Neural cell (in vitro differentiated cells): ENCODE measurements around the gene EVL. TPM values are rescaled to one million over a fixed set of nuclear protein-coding genes. Genes with fewer than 3 reads are reported as not detected.

Experiments used
- H2AFZ ChIP-seq: fragments of 200-600, 300-800 bp; sonication (generic), shearing (Covaris generic); 2 replicates; pipeline ENCODE4 v1.6.0; 2014; ENCODE audit warnings: low read depth, mild to moderate bottlenecking, antibody characterized with exemption, low read length, moderate library complexity
- H3F3A ChIP-seq: fragments of 200-600 bp; shearing (Covaris generic); 2 replicates; pipeline ENCODE4 v1.6.1; 2016; ENCODE audit warnings: mild to moderate bottlenecking, moderate library complexity, mixed read lengths, antibody characterized with exemption, low read length; ENCODE audit not compliant: insufficient read depth, poor library complexity, severe bottlenecking
- H3K27ac ChIP-seq: fragments of 200-600, 300-800 bp; sonication (generic), shearing (Covaris generic); 2 replicates; pipeline ENCODE4 v1.5.1; 2014; ENCODE audit warnings: mild to moderate bottlenecking, low read length, moderate library complexity
- H3K27me3 ChIP-seq: fragments of 300-800, 200-600 bp; sonication (generic), shearing (Covaris generic); 2 replicates; pipeline ENCODE4 v1.6.0; 2014; ENCODE audit warnings: mild to moderate bottlenecking, low read depth, low read length, moderate library complexity; ENCODE audit not compliant: insufficient read depth
- H3K36me3 ChIP-seq: fragments of 300-800, 200-600 bp; sonication (generic), shearing (Covaris generic); 2 replicates; pipeline ENCODE4 v1.5.1; 2014; ENCODE audit warnings: mild to moderate bottlenecking, antibody characterized with exemption, low read length, moderate library complexity; ENCODE audit not compliant: insufficient read depth
- H3K4me2 ChIP-seq: fragments of 300-800, 200-600 bp; sonication (generic), shearing (Covaris generic); 2 replicates; pipeline ENCODE4 v1.6.0; 2014; ENCODE audit warnings: mild to moderate bottlenecking, low read length
- H3K4me3 ChIP-seq: fragments of 300-800, 200-600 bp; sonication (generic), shearing (Covaris generic); 2 replicates; pipeline ENCODE4 v1.5.1; 2014; ENCODE audit warnings: mild to moderate bottlenecking, low read length, moderate library complexity
- H3K79me2 ChIP-seq: fragments of 200-600 bp; shearing (Covaris generic); replicated peaks from 2 replicates; pipeline ENCODE4 v1.6.0; 2014; ENCODE audit warnings: mild to moderate bottlenecking, low read length, moderate library complexity; ENCODE audit not compliant: insufficient read depth
- H3K9ac ChIP-seq: fragments of 300-800, 200-600 bp; sonication (generic), shearing (Covaris generic); 2 replicates; pipeline ENCODE4 v1.6.1; 2016; ENCODE audit warnings: mild to moderate bottlenecking, low read length, mixed read lengths
- H3K9me2 ChIP-seq: fragments of 200-600 bp; shearing (Covaris generic); 2 replicates; pipeline ENCODE4 v1.6.1; 2016; ENCODE audit warnings: mild to moderate bottlenecking, low read length, mixed read lengths; ENCODE audit not compliant: insufficient read depth
- H3K9me3 ChIP-seq: fragments of 200-600, 300-800 bp; sonication (generic), shearing (Covaris generic); 2 replicates; pipeline ENCODE4 v1.6.1; 2016; ENCODE audit warnings: mild to moderate bottlenecking, mixed run types, low read length, moderate library complexity, mixed read lengths
- H4K20me1 ChIP-seq: fragments of 200-600 bp; shearing (Covaris generic); 2 replicates; pipeline ENCODE4 v1.6.1; 2016; ENCODE audit warnings: mild to moderate bottlenecking, mixed run types; ENCODE audit not compliant: insufficient read depth
- CTCF ChIP-seq: fragments of 450-650 bp; IDR thresholded peaks from 2 replicates; pipeline ENCODE4 v1.5.1; 2014; ENCODE audit warnings: antibody characterized with exemption, mild to moderate bottlenecking, moderate library complexity; ENCODE audit not compliant: poor library complexity, severe bottlenecking
- EP300 ChIP-seq: fragments of 450-650 bp; conservative IDR thresholded peaks from 2 replicates; pipeline ENCODE4 v1.6.1; 2014; ENCODE audit warnings: antibody characterized with exemption, mild to moderate bottlenecking, moderate library complexity; ENCODE audit not compliant: poor library complexity, severe bottlenecking
- EZH2 ChIP-seq: fragments of 200-600, 300-800 bp; shearing (Covaris generic), sonication (generic); IDR thresholded peaks from 2 replicates; pipeline ENCODE4 v1.6.1; 2014; ENCODE audit warnings: antibody characterized with exemption, low read length, borderline replicate concordance, mild to moderate bottlenecking; ENCODE audit not compliant: insufficient read depth, poor library complexity, severe bottlenecking
- MXI1 ChIP-seq: fragments of 450-650 bp; conservative IDR thresholded peaks from 2 replicates; pipeline ENCODE4 v1.6.1; 2014; ENCODE audit warnings: antibody characterized with exemption, mild to moderate bottlenecking; ENCODE audit not compliant: poor library complexity, severe bottlenecking
- POLR2AphosphoS5 ChIP-seq: IDR thresholded peaks from 2 replicates; pipeline ENCODE4 v1.6.1; 2012
- RAD21 ChIP-seq: fragments of 450-650 bp; conservative IDR thresholded peaks from 2 replicates; pipeline ENCODE4 v1.6.1; 2014; ENCODE audit warnings: antibody characterized with exemption, mild to moderate bottlenecking, moderate library complexity
- SMC3 ChIP-seq: fragments of 450-650 bp; conservative IDR thresholded peaks from 2 replicates; pipeline ENCODE4 v1.6.1; 2014; ENCODE audit warnings: antibody characterized with exemption, mild to moderate bottlenecking, moderate library complexity; ENCODE audit not compliant: poor library complexity
- TAF1 ChIP-seq: IDR thresholded peaks from 2 replicates; pipeline ENCODE4 v1.6.1; 2012; ENCODE audit warnings: low read depth
- polyA plus RNA-seq: library from polyadenylated mRNA; depleted of rRNA; stranded (reverse); fragments of >200 nt; gene quantifications from 2 replicates; pipeline ENCODE4 v1.2.3, GENCODE V29; 2014
- TF ChIP-seq, protein P1 (sequence below): IDR thresholded peaks from 2 replicates; pipeline ENCODE4 v1.6.1; 2012; ENCODE audit warnings: borderline replicate concordance

The EVL gene
- polyA plus RNA-seq, 1 donor from 2014 or later, result 387 TPM

DNA sequence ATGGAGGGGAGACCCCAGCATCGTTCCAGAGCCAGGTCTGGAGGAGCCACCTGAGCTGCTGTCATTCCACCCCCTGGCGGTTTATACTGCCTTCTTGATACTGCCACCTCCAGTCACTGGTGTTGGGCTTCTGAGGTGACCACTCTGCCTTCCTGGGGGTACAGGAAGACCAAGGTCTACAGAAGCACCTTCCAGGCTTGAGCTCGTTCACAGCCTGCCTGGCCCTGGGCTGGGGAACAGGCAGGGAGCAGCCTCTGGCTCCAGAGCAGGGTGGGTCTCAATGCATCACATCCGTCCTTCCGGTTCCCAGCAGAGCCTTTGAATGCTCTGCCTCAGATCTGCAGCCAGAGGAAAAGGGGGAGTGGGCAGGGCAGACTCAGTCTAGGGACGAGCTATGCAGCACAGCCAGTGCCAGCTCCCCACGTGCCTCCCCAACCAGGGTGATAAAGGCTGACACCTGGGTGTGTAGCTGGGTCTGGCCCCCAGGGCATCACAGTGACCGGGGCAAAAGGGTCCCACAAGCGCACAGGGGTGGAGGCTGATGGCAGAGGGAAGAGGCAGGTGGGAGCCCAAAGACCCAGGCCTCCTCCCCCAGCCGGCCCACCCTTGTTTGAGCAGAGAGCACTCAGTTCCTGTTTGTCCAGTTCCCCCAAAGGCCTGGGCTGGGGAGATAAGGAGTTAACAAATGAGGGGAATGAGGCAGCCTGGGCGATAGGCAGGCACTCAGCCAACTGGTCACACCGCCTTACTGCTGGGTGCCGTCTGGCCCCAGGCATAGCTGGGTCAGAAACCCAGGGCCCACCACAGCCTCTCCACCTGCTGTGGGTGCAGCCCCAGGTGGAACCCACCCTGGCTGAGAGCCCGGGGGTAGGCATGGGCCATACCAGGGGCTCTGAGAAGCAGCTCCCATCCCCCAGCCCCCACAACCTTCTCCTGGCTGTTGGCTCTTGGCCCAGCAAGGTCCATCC is 77.1 kb downstream of the EVL start:
- Histone ChIP-seq H2AFZ (no peak overlapping the region), H3K79me2 (no peaks in the 10 kb centered on the region), H4K20me1 (no peaks in the 10 kb centered on the region), H3K9me3 (no peaks in the 10 kb centered on the region), H3K9me2 (no peaks in the 10 kb centered on the region), H3K9ac (no peak overlapping the region), H3K27ac (no peak overlapping the region), H3K4me3 (no peak overlapping the region), H3K36me3 (no peaks in the 10 kb centered on the region), H3F3A (no peaks in the 10 kb centered on the region), H3K4me2 (no peak overlapping the region), H3K27me3 (no peaks in the 10 kb centered on the region)
- no peak for TF ChIP-seq EP300
- no peak for TF ChIP-seq SMC3
- TF ChIP-seq EZH2, result no peak
- TF ChIP-seq POLR2AphosphoS5, result no peak
- no peak for TF ChIP-seq MXI1
- TF ChIP-seq, protein P1, sequence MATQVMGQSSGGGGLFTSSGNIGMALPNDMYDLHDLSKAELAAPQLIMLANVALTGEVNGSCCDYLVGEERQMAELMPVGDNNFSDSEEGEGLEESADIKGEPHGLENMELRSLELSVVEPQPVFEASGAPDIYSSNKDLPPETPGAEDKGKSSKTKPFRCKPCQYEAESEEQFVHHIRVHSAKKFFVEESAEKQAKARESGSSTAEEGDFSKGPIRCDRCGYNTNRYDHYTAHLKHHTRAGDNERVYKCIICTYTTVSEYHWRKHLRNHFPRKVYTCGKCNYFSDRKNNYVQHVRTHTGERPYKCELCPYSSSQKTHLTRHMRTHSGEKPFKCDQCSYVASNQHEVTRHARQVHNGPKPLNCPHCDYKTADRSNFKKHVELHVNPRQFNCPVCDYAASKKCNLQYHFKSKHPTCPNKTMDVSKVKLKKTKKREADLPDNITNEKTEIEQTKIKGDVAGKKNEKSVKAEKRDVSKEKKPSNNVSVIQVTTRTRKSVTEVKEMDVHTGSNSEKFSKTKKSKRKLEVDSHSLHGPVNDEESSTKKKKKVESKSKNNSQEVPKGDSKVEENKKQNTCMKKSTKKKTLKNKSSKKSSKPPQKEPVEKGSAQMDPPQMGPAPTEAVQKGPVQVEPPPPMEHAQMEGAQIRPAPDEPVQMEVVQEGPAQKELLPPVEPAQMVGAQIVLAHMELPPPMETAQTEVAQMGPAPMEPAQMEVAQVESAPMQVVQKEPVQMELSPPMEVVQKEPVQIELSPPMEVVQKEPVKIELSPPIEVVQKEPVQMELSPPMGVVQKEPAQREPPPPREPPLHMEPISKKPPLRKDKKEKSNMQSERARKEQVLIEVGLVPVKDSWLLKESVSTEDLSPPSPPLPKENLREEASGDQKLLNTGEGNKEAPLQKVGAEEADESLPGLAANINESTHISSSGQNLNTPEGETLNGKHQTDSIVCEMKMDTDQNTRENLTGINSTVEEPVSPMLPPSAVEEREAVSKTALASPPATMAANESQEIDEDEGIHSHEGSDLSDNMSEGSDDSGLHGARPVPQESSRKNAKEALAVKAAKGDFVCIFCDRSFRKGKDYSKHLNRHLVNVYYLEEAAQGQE, result no peak

DNA sequence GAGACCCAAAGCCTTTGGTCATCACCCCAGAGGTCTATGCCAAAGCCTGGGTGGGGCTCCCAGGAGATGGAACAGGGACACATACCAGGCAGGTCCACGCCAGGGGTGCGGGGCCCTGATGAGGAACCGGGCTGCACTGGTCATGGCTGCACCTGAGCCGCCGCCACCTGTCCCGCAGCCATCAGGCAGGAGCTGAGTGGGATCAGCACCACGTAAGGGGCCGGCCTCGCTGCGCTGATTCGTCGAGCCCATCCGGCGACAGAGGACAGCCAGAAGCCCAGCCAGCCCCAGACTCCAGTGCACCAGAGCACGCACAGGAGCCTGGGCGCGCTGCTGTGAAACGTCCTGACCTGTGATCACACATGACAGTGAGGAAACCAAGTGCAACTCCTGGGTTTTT is 78.3 kb downstream of the EVL start:
- Histone ChIP-seq H3K9me2 (no peaks in the 10 kb centered on the region), H3K27me3 (no peaks in the 10 kb centered on the region), H2AFZ (no peak overlapping the region), H3K4me3 (no peak overlapping the region), H3K9ac (no peak overlapping the region), H3K27ac (no peak overlapping the region), H3K36me3 (no peaks in the 10 kb centered on the region), H3F3A (no peaks in the 10 kb centered on the region), H4K20me1 (no peaks in the 10 kb centered on the region), H3K79me2 (no peaks in the 10 kb centered on the region), H3K4me2 (no peak overlapping the region), H3K9me3 (no peaks in the 10 kb centered on the region)
- TF ChIP-seq EP300 (no peak), SMC3 (no peak), TAF1 (no peak), EZH2 (no peak), MXI1 (no peak), CTCF (no peak), RAD21 (no peak), POLR2AphosphoS5 (no peak)
- TF ChIP-seq, protein P1, result no peak
